GM21737 (cell line): ENCODE results near the gene KBTBD7.
A peak's percentile ranks its signal among the peaks of the same experiment; 100 is the strongest.

ENCODE experiments used
- ATAC-seq: cut with Tn5 transposase; IDR thresholded peaks from one replicate; pipeline ENCODE4 v1.9.1; 2021; ENCODE audit warnings: mild to moderate bottlenecking, moderate library complexity; ENCODE audit not compliant: unreplicated experiment

KBTBD7 gene, protein sequence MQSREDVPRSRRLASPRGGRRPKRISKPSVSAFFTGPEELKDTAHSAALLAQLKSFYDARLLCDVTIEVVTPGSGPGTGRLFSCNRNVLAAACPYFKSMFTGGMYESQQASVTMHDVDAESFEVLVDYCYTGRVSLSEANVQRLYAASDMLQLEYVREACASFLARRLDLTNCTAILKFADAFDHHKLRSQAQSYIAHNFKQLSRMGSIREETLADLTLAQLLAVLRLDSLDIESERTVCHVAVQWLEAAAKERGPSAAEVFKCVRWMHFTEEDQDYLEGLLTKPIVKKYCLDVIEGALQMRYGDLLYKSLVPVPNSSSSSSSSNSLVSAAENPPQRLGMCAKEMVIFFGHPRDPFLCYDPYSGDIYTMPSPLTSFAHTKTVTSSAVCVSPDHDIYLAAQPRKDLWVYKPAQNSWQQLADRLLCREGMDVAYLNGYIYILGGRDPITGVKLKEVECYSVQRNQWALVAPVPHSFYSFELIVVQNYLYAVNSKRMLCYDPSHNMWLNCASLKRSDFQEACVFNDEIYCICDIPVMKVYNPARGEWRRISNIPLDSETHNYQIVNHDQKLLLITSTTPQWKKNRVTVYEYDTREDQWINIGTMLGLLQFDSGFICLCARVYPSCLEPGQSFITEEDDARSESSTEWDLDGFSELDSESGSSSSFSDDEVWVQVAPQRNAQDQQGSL

GRCh38 chr13:41193919-41194824 lies at the start of gene KBTBD7:
TSS of gene KBTBD7 (minus strand) at chr13:41194569. CDS start at chr13:41194257, 312 bp downstream.
- peak; percentile 97 for ATAC-seq

DNA sequence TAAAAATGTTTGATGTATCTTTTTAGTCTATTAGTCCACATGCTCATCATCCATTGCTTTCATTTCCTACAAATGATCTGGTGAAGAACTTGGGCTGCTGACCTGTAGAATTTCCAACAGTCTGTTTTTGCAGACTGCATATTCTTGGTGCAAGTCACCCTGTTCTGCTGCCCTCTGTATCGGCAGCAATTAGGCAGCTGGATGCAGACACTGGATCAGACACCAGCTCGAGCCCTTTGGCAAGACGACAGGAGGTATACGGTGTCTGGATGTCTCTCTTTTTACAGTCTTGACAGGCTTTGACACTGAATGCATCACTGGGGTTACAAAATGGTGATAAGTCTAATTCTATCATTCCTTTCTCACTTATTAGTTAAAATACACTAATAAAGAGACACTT lies 47.3 kb upstream of the KBTBD7 start:
- ATAC-seq = no peak

DNA sequence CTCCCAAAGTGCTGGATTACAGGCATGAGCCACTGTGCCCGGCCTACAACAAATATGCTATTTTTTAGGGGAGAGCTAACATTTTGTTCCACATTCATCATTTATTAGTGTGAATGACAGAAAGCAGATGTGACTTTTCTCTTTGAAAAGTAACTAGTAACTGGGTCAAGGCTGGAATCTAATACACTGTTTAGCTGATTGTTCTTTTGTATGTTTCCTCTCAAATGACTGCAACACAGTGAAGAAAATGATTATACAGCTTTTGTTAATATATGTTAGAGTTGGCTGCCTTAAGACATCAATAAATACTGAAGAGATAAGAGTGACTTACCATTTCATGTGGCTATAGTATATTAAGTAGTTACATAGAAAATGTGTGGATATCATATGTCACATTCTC lies 42.0 kb upstream of the KBTBD7 start:
- ATAC-seq = no peak

DNA sequence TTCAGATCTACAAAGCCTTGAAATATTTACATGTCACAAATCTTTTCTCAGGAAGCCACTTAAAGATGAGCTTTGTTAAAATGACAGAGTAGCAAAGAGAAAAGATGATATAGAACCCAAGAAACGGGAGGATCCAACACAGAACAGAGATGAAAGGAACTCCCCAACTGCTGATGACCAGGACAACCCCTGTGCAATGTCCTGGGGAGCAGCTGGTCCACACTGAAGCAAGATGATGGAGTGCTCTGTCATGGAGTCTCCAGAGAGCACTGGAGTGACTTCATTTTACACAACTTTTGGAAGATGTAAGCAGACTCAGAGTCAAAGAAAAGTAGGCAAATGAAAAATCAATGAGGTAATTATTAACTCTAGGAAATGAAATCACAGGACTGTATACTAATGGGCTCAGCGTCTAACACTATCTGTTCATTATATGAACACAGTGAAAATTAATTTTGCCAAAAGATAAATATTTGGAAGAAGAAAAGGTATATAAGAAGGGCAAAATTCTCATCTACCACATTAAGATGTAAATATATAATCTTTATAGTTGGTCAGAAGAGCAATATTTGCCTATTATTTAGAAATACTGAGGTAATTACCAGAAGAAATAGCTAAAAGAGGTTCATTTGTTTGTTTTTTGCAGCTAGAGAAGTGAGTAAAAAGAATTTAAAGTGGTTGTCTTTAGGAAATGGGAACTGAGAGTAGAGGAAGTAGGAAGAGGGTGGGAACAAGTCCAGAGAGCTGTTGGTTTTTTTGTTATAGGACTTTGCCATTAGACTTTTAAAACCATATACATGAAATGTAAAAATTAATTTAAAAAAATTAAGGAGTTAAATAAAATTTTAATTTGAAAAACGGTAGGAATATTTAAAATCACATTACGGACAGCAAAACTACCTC lies 38.5 kb upstream of the KBTBD7 start:
- ATAC-seq = no peak

- ATAC-seq = no peak
Observed at GRCh38 chr13:41231786-41232185, 37.4 kb upstream of the KBTBD7 start.

DNA sequence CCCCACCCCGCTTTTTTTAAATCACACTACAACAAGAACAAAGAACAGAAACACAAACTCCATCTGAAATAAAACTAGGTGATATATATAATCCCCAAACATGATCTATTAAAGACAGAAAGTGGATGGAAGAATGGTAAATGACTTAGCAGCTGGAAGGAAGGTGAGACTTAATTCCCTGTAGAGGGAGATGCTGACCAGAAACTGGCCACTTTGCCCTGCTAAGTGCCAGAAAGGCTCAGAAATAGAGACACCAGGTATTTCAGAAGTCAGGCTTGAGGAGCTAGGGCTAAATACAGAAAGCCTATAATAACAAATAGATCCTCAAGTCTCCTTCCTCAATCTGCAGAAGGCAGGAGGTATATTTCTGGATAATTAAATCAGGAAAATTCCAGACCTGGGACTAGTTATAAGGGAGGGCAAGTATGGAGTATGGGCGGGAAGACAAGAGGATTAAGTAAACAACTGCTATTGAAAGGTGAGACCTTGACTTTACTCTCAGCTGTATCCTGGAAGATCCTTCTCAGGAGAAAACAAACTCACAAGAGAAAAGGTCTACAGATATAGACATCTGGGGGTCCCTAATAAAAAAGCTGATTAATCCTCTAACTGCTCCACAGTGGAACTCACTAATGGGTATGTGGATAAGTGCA lies 36.8 kb upstream of the KBTBD7 start:
- no peak for ATAC-seq

DNA sequence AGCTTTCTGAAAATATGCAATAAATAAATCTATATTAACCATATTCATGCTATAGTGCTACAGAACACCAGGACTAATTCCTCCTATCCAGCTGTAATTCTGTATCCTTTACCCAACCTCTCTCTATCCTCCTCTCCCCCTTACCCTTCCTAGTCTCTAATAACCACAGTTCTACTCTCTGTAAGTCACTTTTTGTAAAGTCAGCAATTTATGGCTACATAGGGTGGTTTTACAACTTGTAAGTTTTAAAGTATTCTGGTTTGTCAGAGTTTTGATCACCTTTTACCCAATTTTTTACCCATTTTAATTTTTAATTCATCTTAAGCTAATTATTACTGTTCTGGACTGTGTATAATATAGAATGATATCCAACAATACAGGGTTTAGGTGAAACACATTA lies 35.0 kb upstream of the KBTBD7 start:
- ATAC-seq = no peak

GRCh38 chr13:41224113-41225110 lies 30.0 kb upstream of the KBTBD7 start:
- ATAC-seq = no peak

DNA sequence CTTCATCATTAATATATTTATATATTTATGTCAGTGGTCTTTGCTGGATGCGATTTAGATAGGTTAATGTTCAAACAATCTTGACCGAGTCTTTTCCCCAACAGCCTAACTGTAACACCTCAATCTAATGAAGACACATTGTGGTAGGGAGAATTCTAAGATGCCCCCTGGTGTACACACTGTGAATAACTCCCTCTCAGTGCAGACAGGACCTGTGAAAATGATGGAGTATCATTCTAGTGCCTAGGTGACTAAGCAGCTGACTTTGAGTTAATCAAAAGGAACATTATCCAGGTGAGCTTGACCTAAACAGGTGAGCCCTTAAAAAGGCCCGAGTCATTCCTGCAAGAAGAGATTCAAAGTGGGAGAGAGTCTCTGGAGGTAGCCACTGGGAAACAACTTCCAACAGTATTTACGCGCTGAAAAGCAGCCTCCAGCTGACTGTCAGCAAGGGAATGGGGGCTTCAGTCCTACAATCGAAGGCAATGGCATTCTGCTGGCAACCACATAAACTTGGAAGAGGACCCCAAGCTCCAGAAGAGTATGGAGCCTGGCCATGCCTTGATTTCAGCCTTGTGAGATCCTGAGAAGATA lies 28.0 kb upstream of the KBTBD7 start:
- ATAC-seq = peak; percentile 86

GRCh38 chr13:41220401-41220800 lies 26.0 kb upstream of the KBTBD7 start:
- no peak for ATAC-seq

DNA sequence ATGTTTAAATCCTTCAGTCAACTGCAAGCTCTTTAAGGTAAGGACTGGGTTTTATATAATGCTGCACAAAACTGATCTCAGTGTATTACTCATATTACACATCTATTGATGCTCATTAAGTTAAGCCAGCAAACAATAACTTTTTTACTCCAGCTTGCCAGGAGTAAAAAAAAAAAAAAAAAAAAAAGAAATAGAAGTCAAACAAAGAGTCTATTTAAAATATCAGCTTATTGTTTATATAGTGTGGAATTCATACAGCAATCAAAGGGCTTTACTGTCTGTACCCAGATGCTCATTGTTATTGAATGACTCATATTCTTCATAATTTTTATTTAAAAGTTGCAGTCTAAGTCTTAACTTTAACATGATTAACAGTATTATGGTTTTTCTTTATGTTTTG lies 21.8 kb upstream of the KBTBD7 start:
- ATAC-seq = no peak

- no peak for ATAC-seq
Observed at GRCh38 chr13:41213919-41214318, 19.6 kb upstream of the KBTBD7 start.

DNA sequence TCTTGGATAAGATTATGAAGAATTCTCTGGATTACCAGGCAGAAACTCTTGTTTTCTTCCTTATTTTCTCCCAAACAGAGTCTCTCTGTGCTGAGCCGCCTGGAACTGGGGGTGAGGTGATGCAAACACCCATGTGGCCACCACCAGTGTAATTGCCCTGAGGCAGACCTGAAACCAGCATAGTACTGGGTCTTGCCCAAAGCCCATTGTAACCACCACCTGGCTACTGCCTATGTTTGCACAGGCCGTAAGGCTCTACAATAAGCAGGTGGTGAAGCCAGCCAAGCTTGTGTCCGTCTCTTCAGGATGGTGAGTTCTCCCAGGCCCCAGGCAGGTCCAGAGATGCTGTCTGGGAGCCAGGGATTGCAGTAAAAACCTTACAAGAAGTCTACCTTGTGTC lies 18.9 kb upstream of the KBTBD7 start:
- no peak for ATAC-seq

DNA sequence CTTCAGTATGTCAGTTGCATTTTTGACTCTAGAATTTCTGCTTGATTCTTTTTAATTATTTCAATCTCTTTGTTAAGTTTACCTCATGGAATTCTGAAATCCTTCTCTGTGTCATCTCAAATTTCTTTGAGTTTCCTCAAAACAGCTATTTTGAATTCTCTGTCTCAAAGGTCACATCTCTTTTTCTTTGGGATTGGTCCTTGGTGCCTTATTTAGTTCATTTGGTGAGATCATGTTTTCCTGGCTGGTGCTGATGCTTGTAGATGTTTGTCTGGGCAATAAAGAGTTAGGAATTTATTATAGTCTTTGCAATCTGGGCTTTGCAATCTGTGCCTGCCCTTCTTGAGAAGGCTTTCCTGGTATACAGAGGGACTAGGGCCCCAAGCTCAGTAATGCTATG lies 18.5 kb upstream of the KBTBD7 start:
- no peak for ATAC-seq

DNA sequence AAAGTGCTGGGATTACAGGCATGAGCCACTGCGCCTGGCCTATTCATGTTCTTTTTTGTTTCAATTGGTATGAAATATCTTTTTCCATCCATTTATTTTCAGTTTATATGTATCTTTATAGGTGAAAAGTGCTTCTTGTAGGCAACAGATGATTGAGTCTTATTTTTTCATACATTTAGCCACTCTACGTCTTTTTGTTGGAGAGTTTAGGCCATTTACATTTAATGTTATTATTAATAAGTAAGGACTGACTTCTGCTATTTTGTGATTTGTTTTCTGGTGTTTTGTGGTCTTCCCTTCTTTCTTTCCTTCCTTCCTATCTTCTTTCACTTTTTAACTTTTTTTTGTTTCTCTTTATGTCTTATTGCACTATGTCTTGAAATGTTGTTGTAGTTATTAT lies 16.7 kb upstream of the KBTBD7 start:
- ATAC-seq = no peak

DNA sequence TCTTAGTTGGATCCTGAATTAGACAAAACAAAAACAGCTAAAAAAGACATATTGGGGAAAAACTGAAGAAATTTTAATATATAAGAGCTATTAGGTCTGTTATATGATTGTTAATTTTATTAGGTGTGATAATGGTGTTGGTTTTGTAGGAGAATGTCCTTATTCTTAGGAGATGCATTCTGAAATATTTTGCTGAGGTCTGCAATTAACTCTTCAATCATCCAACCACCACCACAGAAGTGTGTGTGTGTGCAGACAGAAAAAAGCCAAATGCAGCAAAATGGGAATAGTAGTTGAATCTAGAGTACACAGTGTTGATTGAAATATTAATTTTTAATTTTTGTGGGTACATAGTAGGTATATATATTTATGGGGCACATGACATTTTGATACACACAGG lies 12.1 kb upstream of the KBTBD7 start:
- ATAC-seq = no peak

GRCh38 chr13:41203810-41204209 lies 9.4 kb upstream of the KBTBD7 start:
- no peak for ATAC-seq

- ATAC-seq = no peak
Observed at GRCh38 chr13:41200126-41200525, 5.8 kb upstream of the KBTBD7 start.
